ENCODE measurements around the gene SMAD6. TPM values are rescaled to one million over a fixed set of nuclear protein-coding genes. Genes with fewer than 3 reads are reported as not detected.
A peak's percentile ranks its signal among the peaks of the same experiment; 100 is the strongest.

Gene SMAD6
- total and polyA plus RNA-seq, 2 experiments from 2014 or later, result 3.6 to 32.9 TPM

- WGBS, 2 experiments (ENCODE audit: low coverage in 1 of 2, low lambda C conversion rate in 2 of 2, missing lambda C conversion rate in 2 of 2), result 38 to 47% methylated on average over 14 of the region's 14 CpGs
- H2AFZ ChIP-seq, result no peak overlapping the region
- no peak for DNase-seq
- H3K4me1 ChIP-seq (ENCODE audit: insufficient read depth), result peaks cover 39% of the 10 kb centered on the region
- H3K79me2 ChIP-seq (ENCODE audit: insufficient read depth), result peaks cover 97% of the 10 kb centered on the region
- peaks cover 37% of the 10 kb centered on the region for H3F3A ChIP-seq (ENCODE audit: insufficient read depth)
- in situ Hi-C loops (cut with MboI), result no loop called here
- no peaks in the 10 kb centered on the region for H3K9me3 ChIP-seq (ENCODE audit: low read depth)
- no peaks in the 10 kb centered on the region for H3K36me3 ChIP-seq (ENCODE audit: low read depth)
- H3K27me3 ChIP-seq (replicated peaks; ENCODE audit: insufficient read depth), result no peaks in the 10 kb centered on the region
- no peak for TF ChIP-seq EZH2 (IDR thresholded peaks at IDR 0.05; ENCODE audit: insufficient read depth, poor library complexity, severe bottlenecking)
- no peak for TF ChIP-seq EZH2phosphoT487 (IDR thresholded peaks at IDR 0.05; ENCODE audit: insufficient read depth, low read depth)
- H3K4me2 ChIP-seq (ENCODE audit: unreplicated experiment), result no peak overlapping the region
- no peaks in the 10 kb centered on the region for H3K9me2 ChIP-seq (ENCODE audit: insufficient read depth)
- H3K9ac ChIP-seq, result no peak overlapping the region
- no peaks in the 10 kb centered on the region for H4K20me1 ChIP-seq (ENCODE audit: insufficient read depth)
- no peak overlapping the region for H3K4me3 ChIP-seq
- no peak overlapping the region for H3K27ac ChIP-seq
These were observed 22.9 kb downstream of the SMAD6 start for GRCh38 chr15:66724732-66725463.

- Histone ChIP-seq H3K27me3 (replicated peaks; ENCODE audit: insufficient read depth) (no peaks in the 10 kb centered on the region), H3K4me3 (no peak overlapping the region), H3F3A (ENCODE audit: insufficient read depth) (peaks cover 40% of the 10 kb centered on the region), H3K36me3 (ENCODE audit: low read depth) (no peaks in the 10 kb centered on the region), H3K4me1 (ENCODE audit: insufficient read depth) (peaks cover 40% of the 10 kb centered on the region), H2AFZ (no peak overlapping the region), H3K79me2 (ENCODE audit: insufficient read depth) (peaks cover 99% of the 10 kb centered on the region), H4K20me1 (ENCODE audit: insufficient read depth) (no peaks in the 10 kb centered on the region), H3K27ac (no peak overlapping the region), H3K4me2 (ENCODE audit: unreplicated experiment) (no peak overlapping the region), H3K9ac (no peak overlapping the region), H3K9me3 (ENCODE audit: low read depth) (no peaks in the 10 kb centered on the region), H3K9me2 (ENCODE audit: insufficient read depth) (no peaks in the 10 kb centered on the region)
- no peak for DNase-seq
- TF ChIP-seq EZH2 (IDR thresholded peaks at IDR 0.05; ENCODE audit: insufficient read depth, poor library complexity, severe bottlenecking), result no peak
- TF ChIP-seq EZH2phosphoT487 (IDR thresholded peaks at IDR 0.05; ENCODE audit: insufficient read depth, low read depth), result no peak
- in situ Hi-C loops (cut with MboI), result no loop called here
These were observed 23.4 kb downstream of the SMAD6 start for GRCh38 chr15:66725464-66725785.

GRCh38 chr15:66726386-66726785, 24.4 kb downstream of the SMAD6 start:
- 93 to 100% methylated on average over 2 of the region's 2 CpGs for WGBS, 2 experiments (ENCODE audit: low coverage in 1 of 2, low lambda C conversion rate in 2 of 2, missing lambda C conversion rate in 2 of 2)
- Histone ChIP-seq H3K27ac (no peak overlapping the region), H3F3A (ENCODE audit: insufficient read depth) (peaks cover 37% of the 10 kb centered on the region), H3K4me2 (ENCODE audit: unreplicated experiment) (no peak overlapping the region), H3K27me3 (replicated peaks; ENCODE audit: insufficient read depth) (no peaks in the 10 kb centered on the region), H3K79me2 (ENCODE audit: insufficient read depth) (peaks cover 91% of the 10 kb centered on the region), H3K9ac (no peak overlapping the region), H2AFZ (no peak overlapping the region), H3K9me2 (ENCODE audit: insufficient read depth) (no peaks in the 10 kb centered on the region), H3K4me1 (ENCODE audit: insufficient read depth) (peaks cover 38% of the 10 kb centered on the region), H4K20me1 (ENCODE audit: insufficient read depth) (no peaks in the 10 kb centered on the region), H3K36me3 (ENCODE audit: low read depth) (no peaks in the 10 kb centered on the region), H3K9me3 (ENCODE audit: low read depth) (no peaks in the 10 kb centered on the region), H3K4me3 (no peak overlapping the region)
- DNase-seq, result no peak
- in situ Hi-C loops (cut with MboI), result no loop called here
- TF ChIP-seq EZH2 (IDR thresholded peaks at IDR 0.05; ENCODE audit: insufficient read depth, poor library complexity, severe bottlenecking) (no peak), EZH2phosphoT487 (IDR thresholded peaks at IDR 0.05; ENCODE audit: insufficient read depth, low read depth) (no peak)

GRCh38 chr15:66729331-66729951, 27.4 kb downstream of the SMAD6 start:
- DNase-seq, result peak; percentile 82
- Histone ChIP-seq H3K4me3 (peak overlapping the region; percentile 61), H3K27ac (peak overlapping the region; percentile 91), H3K9me3 (ENCODE audit: low read depth) (no peaks in the 10 kb centered on the region), H3K36me3 (ENCODE audit: low read depth) (no peaks in the 10 kb centered on the region), H2AFZ (peak overlapping the region; percentile 74), H3K9ac (peak overlapping the region; percentile 86), H3K79me2 (ENCODE audit: insufficient read depth) (peaks cover 91% of the 10 kb centered on the region), H3K4me1 (ENCODE audit: insufficient read depth) (peaks cover 39% of the 10 kb centered on the region), H3K9me2 (ENCODE audit: insufficient read depth) (no peaks in the 10 kb centered on the region), H3F3A (ENCODE audit: insufficient read depth) (peaks cover 51% of the 10 kb centered on the region), H3K27me3 (replicated peaks; ENCODE audit: insufficient read depth) (no peaks in the 10 kb centered on the region), H3K4me2 (ENCODE audit: unreplicated experiment) (peak overlapping the region; percentile 84), H4K20me1 (ENCODE audit: insufficient read depth) (no peaks in the 10 kb centered on the region)
- TF ChIP-seq EZH2phosphoT487 (IDR thresholded peaks at IDR 0.05; ENCODE audit: insufficient read depth, low read depth) (no peak), EZH2 (IDR thresholded peaks at IDR 0.05; ENCODE audit: insufficient read depth, poor library complexity, severe bottlenecking) (no peak)
- in situ Hi-C loops (cut with MboI), result no loop called here
- 3 to 7% methylated on average over 26 of the region's 26 CpGs for WGBS, 2 experiments (ENCODE audit: low coverage in 1 of 2, low lambda C conversion rate in 2 of 2, missing lambda C conversion rate in 2 of 2)
